Stimulated activated CD4-positive, alpha-beta T cell treated with anti-CD3 and anti-CD28 coated beads, Interleukin-15, amount 100 ng/mL, for 1 hour (primary cell): Measurements from ENCODE around the gene QRFPR.
"Not testable (repeated sequence)": the region's sequence is repeated elsewhere in the genome, so short reads cannot be mapped to it uniquely, and the experiment has no call there.

Source experiments
- DNase-seq, 2 donors: peaks; one replicate each; pipeline ENCODE4 v3.0.0-alpha.2; 2020; ENCODE audit warnings: low read depth in 1 of 2, low spot score in 1 of 2

The QRFPR gene

DNA sequence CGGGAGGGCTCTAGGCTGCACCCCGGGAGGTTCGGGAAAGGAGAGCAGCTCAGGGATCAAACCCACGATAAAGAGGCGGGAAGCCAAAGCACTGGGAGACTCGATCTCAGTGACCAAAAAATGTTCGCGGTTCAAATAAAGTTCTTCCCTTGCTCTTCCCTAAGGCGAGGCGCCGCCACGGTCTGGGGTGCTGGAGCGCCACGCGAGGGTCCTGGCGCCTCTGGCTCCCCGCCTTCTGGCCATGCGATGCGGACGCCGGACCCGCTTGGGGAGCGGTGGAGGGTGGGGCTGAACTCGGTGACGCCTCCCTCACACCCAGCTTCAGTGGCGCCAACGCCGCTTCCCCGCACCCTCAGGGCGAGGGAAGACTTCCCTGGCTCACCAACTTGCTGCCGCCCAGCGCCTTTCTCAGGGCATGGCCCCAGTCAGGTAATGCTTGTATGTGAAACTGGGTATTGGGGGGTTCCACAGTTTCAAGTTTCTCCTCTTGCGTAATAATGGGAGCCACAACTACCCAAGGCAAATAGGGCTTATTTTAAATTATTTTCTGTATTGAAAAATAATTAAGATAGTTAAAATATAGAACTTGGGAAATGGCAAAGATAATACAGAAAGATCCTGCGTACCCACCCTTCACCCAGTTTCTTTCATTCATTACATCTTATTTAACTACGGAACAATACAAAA, at the start of gene QRFPR:
Gene QRFPR (minus strand): TSS at position 243 of the 687 bp plus-strand sequence. CDS start 371 bp downstream, outside the sequence.
- no peak for DNase-seq

- DNase-seq, result no peak
Measured at GRCh38 chr4:121428721-121429120, 47.9 kb upstream of the QRFPR start.

DNA sequence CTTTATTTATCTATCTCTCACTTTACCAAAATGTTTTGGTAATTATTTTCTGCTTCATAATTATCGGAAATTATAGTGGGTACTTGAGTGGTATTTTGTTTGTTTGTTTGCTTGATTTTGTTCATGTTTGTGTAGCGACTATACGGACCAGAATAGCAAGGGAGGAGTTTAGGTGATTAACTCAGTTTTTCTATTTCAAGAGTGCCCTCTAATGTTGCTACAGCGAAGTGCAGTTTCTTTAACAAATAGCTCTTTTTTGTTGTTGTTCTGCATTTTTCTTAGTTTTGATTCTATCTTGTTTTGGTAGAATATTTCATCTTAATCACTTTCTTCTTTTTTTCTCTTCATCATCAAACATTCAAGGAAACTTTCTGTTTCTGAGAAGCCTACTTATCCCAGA, 40.8 kb upstream of the QRFPR start:
- DNase-seq, result no peak

DNA sequence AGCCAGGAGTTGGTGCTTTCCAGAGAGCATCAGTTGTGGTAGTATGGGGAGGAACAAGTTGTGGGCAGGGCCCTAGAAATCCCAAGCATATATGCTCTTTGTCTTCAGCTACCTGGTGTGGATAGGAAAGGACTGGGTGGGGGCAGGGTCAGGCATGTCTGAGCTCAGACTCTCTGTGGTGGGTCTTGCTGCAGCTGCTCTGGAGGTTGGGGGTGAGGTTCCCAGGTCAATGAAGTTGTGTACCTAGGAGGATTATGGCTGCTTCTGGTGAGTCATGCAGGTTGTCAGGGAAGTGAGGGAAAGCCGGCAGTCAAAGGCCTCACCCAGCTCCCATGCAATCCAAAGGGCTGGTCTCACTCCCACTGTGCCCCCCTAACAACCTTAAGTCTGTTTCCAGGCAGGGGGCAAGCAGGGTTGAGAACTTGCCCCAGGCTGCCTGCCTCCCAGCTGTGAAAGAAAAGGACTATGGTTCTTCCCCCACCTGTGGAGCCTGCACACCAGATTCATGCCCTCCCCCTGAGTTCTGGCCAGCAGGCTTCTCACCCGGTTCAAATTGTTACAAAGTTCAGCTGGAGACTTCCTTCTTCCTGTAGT, 30.4 kb upstream of the QRFPR start:
- no peak for DNase-seq

DNA sequence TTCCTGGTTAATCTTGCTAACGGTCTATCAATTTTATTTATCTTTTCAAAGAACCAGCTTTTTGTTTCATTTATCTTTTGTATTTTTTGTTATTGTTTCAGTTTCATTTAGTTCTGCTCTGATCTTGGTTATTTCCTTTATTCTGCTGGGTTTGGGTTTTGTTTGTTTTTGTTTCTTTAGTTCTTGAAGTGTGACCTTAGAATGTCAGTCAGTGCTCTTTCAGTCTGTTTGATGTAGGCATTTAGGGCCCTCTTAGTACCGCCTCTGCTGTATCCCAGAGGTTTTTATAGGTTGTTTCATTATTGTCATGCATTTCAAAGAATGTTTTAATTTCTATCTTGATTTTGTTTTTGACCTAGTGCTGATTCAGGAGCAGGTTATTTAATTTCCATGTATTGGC, 27.7 kb upstream of the QRFPR start:
- DNase-seq, result not testable (repeated sequence)

DNA sequence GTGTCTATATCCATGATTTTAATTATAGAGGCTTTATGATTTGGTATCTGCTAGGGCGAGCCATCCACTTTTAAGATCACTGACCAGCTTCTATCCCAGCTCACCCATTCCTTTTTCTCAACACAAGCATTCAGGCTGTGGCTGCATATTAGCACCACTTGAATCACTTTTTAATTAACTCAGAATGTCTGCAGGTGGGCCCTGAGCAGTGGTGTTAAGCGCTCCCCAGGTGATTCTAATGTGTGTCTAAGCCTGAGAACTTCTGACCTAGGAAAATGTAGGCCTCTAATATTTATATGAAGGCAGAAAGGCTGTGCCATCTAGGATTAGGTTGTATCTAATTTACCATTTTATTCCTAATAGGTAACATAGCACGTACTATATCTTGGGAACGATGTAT, 19.8 kb upstream of the QRFPR start:
- no peak for DNase-seq

- no peak for DNase-seq
Measured at GRCh38 chr4:121397941-121398601, 17.3 kb upstream of the QRFPR start.

- DNase-seq, result no peak
Measured at GRCh38 chr4:121397434-121397833, 16.6 kb upstream of the QRFPR start.

DNA sequence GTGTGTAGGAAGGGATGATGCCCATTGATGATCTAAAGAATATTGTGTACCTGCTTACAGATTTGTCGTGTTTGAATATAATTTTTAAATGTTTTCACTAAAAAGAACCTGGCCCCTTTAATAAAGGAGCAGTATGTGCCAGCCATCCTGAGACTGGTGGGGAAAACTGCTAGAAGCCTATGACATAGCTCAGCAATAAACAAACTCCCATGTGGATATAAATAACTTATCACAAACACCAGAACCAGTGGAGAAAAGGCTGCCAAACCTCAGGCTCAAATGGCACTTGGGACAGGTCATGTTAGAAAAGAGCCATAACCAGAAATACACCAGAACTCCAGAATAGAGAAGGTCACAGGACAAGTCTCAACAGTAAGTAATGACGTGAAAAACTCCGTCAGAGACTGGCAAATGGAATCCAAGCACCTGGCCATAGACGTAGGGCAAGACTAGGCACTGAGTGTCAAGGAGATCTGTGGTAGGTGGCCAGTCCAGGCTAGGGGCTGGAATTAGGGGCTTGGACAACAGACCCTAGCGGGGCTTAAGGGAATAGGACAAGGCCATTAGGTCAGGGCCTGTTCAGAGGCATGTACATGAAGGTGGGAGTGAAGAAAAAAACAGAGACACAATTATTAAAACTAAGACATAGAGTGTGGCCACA, 11.7 kb upstream of the QRFPR start:
- DNase-seq, result no peak

GRCh38 chr4:121390335-121390734, 9.5 kb upstream of the QRFPR start:
- no peak for DNase-seq

GRCh38 chr4:121379276-121379675, 1.5 kb downstream of the QRFPR start:
- no peak for DNase-seq

DNA sequence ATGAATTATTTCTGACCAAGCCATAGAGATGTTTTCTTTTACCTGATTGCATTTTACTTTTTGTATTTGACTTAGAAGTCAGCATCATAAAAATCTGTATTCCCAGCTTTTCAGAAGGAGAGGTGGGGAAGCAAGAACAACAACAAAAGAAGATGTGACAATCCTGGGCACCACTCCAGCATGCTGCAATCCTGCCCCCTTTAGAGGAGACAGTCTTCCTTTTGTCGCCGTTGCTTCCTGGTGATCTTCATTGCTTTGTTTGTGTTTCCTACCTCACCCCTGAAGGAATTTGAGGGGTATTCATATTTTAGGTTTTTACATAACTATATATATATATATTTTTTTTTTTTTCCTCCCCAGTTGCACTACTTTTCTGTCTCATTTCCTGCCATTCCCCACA, 3.7 kb downstream of the QRFPR start:
- no peak for DNase-seq

- no peak for DNase-seq
Measured at GRCh38 chr4:121376556-121376955, 4.3 kb downstream of the QRFPR start.

DNA sequence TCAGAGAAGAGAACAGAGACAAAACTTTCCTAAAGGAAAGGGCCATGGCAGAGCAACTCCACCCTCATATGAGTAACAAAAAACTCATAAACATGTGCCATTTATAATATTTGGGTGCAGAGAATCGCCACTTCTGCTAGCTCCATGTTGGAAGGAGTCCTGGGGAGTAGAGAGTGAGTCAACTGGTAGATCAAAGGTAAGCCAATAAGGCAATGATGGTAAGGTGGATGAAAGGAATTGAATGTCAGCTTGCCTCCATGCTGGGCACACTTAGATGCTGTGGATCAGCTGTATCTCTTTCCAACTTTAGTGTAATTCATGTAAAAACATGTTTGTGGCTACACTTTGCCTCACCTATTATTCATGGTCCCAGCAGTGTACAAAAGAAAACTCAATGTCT, 4.7 kb downstream of the QRFPR start:
- no peak for DNase-seq

- no peak for DNase-seq
Measured at GRCh38 chr4:121375262-121375661, 5.6 kb downstream of the QRFPR start.

DNA sequence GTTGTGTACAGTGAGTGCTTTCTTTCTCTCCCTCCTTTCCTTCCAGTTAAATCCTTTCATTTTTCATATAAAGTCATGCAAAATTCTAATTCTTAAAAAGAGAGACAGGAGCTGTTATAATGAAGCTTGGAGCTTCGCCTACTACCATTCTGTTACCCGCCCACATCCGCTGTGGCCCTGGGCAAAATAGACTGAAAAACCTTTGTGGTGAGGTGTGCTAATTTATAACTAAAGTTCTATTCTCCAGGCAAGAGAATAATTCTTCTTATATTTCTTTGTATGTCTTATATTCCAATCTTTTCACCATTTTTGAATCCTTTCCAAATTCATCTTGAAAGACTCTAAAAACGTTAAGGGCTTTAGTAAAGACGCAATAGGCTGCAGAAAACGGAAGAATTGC, 7.0 kb downstream of the QRFPR start:
- DNase-seq, result no peak

- no peak for DNase-seq
Measured at GRCh38 chr4:121370729-121371325, 10.0 kb downstream of the QRFPR start.

GRCh38 chr4:121360495-121360894, 20.3 kb downstream of the QRFPR start:
- DNase-seq, result no peak

DNA sequence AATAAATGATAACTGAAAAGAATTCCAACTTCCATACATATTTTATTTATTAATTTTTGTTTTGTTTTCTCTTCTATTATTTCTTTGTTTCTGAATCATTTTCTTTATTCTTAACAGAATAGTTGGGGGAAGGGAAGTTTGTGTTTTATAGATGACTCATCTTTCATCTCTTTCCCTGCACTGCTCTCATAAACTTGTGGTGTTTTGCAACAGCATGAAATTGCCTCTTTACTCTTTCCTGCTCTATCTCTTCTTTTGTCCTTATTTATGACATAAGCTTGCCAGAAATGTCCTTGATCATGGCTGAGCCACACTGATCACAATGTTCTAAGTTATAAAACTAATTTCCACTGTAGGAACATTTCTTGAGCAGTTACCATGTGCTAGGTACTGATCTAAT, 22.3 kb downstream of the QRFPR start:
- DNase-seq, result no peak

- no peak for DNase-seq
Measured at GRCh38 chr4:121353213-121353612, 27.6 kb downstream of the QRFPR start.

GRCh38 chr4:121344098-121344497, 36.7 kb downstream of the QRFPR start:
- no peak for DNase-seq

GRCh38 chr4:121340247-121340646, 40.6 kb downstream of the QRFPR start:
- no peak for DNase-seq
